HTR-8/SVneo (cell line): ENCODE results near the gene KRT16.
"Not testable (repeated sequence)": the region's sequence is repeated elsewhere in the genome, so short reads cannot be mapped to it uniquely, and the experiment has no call there.

ENCODE experiments used
- DNase-seq: peaks from one replicate; pipeline ENCODE4 v3.0.0; 2011; ENCODE audit warnings: low spot score, mixed read lengths; ENCODE audit not compliant: insufficient read length
- FAIRE-seq: peaks from 2 replicates; lab custom pipeline; 2011; peaks lifted over from hg19 to GRCh38; lab: Jason Lieb, UNC

The KRT16 gene

DNA sequence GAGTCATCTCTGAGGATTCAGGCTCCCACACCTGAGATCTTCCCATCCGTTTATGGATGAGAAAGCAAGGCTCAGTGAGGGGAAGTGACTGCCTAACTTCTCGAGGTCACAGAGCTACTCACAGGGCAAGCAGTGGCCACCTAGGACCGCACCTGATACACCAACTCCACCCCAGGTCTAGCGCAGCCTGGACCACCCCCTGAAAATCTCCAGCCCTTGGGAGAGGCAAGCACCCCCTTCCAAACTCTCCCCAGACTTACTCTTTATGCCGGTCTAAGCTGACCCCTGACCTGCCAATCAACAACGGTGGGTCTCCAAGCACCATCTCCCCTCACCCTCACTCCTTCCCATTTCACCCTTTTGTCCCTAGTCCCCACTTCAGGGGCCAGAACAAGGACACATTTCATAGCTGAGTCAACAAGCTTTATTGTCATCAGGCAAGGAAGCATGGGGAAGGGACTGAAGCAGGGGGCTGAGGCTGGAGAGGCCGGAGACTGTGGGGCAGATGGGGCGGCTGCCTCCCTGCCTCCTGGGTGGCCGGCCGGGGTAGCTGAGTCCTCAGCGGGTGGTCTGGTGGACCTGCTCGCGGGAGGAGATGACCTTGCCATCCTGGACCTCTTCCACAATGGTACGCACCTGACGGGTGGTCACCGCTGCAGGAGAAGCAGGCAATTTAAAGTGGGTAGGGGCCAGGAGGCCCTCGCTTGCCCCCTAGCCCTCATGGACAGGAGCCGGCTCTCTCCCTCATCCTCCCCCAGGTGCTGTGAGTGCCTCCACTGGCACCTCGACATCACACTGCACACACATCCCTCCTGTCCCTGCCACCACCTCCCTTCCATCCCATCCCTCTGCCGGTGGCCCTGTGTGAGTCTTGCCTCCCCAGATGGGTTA lies 6.7 kb upstream of the KRT16 start:
- no peak for DNase-seq
- peak; percentile 72 for FAIRE-seq

DNA sequence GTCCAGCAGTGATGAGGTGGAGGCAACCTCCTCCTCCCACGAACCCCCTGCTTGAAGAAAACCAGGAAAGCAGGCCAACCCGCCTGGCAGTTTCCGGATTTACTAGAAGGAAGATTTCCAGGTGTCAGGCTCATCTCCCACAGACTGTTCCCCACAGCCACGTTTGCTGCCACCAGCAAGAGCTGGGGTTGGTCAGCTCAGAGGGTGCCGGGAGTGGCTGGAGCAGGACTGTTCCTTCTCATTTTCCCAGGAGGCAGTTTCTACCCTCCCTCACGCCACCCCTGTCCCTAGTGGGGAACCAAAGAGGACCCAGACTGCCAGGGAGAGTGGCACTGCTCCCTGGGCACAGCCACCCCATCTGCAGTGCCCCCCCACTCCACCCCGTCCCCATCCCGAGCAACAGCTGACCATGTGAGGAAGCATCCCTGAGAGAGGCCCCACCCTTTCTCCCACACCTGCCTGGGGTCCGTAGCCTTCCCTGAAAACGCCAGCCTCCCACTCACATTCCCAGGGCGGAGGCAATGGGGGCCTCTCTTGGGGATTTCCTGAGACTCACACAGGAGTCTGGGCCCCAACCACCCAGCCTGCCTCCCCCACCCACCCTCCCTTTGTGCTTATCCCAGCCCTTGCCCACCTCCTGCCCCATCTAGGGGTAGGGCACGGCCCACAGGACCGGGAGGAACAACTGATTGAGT lies 5.9 kb upstream of the KRT16 start:
- FAIRE-seq, result no peak

DNA sequence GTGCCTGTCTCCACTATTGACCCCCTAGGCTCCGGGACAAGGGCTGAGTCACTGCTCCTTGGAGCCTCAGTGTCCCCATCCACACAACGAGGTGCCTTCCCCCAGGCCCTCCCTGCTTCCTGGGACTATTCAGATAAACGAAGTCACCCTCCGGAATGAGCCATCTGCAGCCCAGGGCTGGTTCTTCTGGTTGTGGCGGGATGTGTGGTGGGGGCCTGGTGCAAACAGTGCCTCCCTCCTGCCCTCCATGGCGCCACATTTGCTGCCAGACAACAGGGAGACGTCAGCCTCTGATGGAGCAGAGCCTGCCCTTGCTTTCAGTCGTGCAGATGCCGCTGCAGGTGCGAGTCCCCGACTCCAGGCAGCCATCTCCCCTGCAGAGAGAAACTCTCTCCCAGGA lies 5.1 kb upstream of the KRT16 start:
- FAIRE-seq (no peak), DNase-seq (no peak)

More for the DNA sequence above, 5.9 kb upstream of the KRT16 start:
- no peak for DNase-seq

DNA sequence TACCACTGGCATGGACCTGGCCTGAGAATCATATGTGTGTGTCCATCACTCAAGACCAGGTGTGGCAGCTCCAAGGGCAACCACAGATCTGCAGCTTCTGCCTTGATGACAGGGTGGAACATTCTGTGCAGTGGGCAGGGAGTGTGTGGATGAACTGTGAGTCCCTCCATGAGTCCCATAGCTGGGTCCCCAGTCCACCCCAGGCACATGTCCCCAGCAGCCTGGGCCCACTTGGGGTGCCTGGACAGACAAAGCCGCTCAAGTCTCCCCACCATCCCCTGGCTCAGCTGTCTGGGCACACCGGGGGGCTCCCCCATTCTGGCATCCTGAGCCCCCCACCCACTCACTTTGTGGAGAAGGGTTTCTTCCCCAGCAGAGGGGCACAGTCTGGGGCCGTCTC lies 4.6 kb upstream of the KRT16 start:
- FAIRE-seq (peak; percentile 57), DNase-seq (no peak)

DNA sequence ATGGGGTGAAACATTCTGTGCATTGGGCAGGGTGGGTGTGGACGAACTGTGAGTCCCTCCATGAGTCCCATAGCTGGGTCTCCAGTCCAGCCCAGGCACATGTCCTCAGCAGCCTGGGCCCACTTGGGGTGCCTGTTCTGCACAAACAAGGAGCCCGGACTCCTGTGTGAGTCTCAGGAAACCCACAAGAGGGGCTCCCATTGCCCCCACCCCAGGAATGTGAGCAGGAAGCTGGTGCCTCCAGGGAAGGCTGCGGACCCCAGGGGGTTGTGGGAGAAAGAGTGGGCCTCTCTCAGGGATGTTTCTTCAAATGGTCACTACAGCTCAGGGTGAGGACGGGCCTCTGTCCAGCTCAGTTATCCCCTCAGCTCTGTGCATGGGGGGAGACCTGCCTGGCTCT lies 3.9 kb upstream of the KRT16 start:
- DNase-seq, FAIRE-seq: not testable (repeated sequence)

DNA sequence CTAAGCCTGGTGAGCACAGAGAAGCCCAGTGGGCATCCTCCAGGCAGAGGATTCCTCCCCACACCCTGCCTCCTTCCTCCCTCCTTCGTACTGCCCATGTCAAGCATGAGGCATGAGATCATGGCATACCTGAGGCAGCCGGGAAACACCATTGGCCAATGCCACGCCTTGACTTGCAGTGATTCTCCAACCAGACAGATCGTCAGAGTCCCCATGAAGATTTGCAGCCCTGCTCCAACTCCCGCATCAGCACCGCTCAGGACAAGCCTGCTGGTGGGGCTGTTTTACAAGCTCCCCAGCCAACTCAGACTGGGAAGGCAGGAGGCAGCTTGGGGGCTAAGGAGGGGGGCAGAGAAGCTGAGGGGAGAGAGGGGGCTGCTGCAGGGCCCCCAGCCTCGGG lies 2.9 kb upstream of the KRT16 start:
- FAIRE-seq (no peak), DNase-seq (no peak)

DNA sequence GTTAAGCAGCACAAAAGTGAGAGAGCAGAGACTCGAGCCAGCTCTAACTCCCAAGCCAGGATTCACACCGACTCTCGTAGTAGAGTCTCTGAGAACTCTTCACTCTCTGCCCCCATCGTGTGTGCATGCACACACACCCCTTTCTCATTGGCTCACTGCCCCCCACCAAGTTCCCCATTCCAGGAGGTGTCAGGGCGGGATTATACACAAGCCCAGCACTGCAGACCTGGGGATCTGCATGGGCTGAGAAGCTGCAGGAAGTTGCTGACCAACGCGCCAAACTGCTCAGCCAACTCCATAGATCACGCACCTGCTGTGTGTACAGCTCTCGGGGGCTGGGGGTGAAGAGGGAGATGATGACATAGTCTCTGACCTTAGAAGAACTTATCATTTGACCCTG lies 2.2 kb upstream of the KRT16 start:
- DNase-seq, result not testable (repeated sequence)
- FAIRE-seq, result peak; percentile 52

DNA sequence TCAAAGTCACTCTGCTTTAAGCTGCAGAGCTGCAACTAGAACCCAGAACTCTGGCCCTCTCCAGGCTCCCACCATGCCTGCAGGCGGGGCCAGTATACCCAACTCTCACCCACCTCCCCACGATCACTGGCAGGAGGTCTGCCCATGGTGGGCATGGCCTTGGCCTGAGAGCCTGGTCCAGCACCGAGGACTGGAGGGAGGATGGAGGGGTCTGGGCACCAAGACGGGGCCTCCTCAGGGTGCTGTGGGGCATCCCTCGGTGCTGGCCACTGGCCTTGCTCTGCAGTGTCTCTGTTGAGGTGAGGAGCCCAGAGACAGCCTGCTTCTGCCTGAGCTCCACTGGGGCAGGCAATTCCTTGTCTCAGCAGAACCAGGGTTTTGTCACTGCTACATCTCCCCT lies 1.5 kb upstream of the KRT16 start:
- no peak for DNase-seq
- FAIRE-seq, result no peak

DNA sequence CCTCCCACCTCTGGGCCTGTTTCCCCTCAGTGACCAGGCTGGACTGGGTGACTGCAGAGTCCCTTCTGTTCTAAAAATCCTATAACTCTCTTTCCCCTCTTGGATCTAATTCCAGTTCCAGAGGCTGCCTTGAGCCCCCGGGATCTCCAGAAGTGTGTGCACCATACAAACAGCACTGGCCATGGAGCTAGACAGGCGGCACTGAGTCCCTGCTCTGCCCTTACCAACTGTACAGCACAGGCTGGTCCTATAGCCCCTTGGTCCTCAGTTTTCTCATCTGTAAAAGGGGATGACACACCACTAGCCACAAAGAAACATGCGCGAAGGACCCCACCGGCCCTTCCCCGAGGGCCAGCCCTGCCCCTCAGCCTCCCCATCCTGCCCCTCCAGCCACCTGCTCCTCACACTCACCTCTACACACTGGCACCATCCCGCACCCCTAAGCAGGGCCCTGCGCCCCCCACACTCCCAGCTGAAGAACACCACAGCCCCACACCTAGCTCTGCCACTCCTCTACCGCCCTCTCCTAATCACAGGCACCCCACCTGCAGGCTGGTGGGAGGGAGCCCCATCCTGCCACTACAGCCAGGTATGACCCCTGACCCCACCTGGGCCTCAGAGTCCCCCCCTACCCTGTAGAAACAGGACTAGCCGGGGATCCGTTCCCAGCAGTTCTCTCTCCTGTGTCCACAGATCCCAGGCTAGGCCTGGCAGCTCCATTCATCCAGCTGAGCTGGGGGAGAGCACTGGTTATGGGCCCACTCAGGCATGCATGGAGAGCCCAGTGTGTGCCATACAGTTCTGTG lies 913 bp upstream of the KRT16 start:
- no peak for FAIRE-seq
- DNase-seq, result no peak

DNA sequence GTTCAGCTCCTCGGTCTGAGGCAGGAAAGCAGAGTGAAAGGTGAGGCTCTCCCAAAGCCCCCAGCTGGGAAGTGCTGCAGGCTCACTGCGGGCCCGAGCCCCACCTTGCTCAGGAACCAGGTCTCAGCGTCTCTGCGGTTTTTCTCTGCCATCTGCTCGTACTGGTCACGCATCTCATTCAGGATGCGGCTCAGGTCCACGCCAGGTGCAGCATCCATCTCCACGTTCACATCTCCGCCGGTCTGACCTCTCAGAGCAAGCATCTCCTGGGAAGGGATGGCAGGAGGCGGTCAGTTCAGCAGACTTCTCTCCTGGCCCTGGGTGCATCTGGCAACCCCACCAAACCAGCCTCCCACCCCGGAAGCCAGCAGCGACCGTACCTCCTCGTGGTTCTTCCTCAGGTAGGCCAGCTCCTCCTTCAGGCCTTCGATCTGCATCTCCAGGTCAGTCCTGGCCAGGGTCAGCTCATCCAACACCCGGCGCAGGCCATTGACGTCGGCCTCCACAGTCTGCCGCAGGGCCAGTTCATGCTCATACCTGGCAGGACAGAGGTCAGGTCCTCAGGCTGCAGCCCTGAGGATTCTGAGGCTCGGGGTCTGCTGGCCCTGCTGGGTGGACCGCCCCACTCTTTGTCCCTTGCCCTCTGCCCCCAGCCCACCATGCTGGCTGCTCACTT lies 1.5 kb downstream of the KRT16 start:
- FAIRE-seq (no peak), DNase-seq (no peak)

DNA sequence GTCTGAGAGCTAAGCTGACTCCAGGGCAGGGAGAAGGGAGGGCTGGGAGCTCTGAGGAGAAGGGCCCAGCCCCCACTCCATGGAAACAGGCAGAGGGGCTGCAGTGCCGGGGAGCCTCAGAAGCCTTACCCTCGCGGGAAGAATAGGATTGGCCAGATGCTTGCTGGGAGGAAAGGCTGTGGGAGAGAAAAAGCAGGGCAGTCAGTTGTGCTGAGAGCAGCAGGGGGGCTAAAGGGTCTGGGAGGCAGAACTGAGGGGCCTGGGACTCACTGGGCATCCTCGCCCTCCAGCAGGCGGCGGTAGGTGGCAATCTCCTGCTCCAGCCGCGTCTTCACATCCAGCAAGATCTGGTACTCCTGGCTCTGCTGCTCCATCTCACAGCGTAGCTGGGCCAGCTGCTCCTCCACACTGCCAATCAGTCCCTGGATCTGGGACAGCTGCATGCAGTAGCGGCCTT lies 2.5 kb downstream of the KRT16 start:
- DNase-seq, FAIRE-seq: not testable (repeated sequence)

DNA sequence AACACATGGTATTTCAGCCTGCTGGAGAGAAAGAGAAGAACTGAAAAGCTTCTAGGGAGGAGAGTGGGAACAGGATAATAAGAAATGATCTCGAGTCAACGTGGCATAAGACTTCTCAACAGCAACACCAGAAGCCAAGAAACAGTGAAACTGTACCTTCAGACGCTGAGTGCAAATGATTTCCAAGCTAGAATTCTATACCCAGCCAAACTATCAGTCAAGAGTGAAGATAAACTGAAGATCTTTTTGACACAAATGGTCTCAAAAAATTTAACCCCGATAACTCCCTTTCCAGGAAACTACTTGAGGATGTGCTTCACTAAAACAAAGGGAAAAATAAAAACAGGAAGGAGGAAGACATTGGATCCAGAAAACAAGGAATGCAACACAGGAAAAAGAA lies 5.6 kb downstream of the KRT16 start:
- FAIRE-seq, DNase-seq: not testable (repeated sequence)

DNA sequence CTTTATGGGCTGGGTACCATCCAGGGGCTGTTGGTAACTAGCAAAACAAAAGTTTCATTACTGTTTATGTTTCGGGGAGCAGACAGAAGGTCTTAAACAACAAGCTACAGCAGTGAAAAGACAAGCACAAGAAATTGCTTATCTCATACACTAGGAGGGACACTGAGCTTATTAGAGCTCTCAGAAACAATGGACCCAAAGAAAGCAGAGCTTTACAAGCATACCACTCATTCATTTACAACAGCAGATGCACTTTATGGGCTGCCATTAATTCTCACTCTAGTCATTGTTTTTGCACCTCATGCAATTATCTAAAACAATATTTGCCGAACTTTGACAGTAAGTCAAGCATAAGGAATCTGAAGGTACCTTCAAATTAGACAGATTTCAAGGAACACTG lies 10.0 kb downstream of the KRT16 start:
- FAIRE-seq (no peak), DNase-seq (no peak)

DNA sequence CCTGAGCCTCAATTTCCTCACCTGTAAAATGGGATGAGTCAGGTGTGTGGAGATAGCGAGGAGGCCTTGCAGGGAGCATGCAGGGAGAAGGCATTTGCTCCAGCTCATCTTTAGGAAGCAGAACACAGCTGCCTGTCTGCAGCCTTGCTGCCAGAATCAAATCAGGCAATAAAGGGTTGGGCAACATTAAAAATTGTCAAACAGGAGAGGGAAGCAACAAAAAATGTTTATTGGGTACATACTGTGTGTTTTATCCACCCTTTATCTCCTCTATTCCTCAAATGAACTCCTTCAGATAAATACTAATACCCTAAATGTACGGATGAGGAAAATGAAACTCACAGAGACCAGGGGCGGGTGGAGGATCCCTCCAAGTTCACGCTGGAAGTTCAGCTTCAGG lies 12.2 kb downstream of the KRT16 start:
- FAIRE-seq (no peak), DNase-seq (no peak)

DNA sequence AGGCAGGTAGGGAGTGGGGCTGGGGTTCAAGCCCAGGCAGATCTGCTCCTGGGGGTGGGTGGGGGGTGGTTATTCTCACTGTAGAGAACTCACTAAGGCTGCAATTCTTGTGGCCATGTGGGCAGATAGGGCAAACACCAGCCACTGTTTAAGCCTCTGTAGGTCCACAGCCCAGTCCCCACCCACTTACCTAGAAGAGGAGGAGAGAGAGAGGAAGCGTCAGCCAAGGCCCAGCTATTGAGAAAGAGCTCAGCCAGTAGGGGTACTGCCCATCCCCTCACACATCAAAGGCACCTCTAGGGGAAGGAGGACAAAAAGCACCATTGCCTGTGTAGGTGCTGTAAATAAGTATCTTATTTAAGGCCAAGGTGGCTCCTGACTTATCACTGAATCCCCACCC lies 12.9 kb downstream of the KRT16 start:
- DNase-seq (no peak), FAIRE-seq (no peak)

DNA sequence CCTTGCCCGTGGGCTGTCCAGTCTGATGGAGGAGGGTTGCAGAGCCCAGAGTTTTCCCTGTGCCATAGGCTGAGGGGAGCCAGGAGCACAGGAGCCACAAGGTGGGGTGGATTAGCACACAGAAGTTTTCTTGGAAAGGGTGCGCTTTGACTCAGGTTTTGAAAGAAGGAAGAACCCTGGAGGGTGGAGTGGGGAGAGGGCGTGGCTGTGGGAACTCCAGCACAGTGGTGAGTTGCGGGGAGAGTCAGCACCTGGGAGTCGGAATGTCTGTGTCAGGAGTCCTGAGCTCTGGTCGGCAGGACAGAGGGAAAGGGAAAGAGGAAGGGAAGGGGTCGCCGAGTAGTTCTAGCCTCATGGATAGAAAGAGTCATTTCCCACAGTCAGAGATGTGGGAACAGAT lies 17.0 kb downstream of the KRT16 start:
- DNase-seq, result no peak

DNA sequence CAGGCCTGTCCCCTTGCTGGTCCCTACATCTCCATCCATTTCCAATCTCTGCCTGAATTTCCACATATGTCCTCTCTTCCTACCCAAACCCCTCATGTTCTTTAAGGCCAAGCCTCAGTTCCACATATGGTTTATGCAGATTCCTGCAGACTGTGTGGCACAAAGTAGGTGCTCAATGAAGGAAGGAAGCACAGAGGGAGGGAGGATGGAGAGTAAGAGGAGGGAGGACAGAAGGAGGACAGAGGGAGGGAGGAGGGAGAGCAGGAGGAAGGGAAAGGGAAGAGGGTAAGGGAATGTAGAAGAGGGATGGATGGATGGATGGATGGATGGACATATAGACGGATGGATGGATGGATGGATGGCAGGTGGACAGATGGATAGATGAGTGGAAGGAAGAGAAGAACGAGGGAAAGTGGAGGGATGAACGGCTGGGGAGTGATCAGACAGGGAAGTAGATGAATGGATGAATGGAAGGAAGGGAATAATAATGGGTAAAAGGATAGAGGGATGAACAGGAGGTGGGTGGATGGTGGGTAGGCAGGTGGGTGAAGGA lies 18.1 kb downstream of the KRT16 start:
- no peak for DNase-seq
- FAIRE-seq, result no peak

More for the DNA sequence above, 17.0 kb downstream of the KRT16 start:
- FAIRE-seq, result no peak

DNA sequence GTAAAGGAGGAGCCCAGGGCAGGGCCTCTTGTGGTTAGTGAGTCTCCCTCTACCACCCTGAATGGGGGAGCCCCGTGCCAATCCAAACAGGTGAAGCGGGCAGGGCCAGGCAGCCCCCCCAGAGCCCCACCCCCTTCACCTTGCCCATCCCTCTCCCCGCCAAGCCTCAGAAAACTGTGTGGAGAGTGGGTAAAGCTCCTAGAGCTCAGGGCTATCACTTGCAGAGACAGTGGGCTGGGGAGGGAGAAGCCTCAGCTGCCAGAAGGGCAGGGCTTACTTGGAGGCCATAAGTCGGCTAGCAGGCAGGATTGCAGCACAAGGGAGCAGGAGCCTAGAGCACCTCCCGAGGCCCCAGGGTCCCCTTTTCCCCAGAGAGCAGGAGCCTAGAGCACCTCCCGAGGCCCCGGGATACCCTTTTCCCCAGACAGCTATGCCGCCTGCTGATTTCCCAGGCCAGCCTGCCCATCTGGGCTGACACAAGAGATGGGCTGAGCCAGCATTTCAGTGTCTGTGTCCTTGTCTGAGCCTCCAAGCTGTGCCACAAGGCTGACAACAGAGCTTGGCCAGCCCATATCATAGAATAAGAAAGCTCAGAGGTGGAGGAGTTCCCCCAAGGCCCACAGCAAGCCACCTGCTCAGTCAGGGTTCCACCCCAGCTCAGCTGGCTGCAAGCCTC lies 19.1 kb downstream of the KRT16 start:
- DNase-seq (no peak), FAIRE-seq (no peak)

DNA sequence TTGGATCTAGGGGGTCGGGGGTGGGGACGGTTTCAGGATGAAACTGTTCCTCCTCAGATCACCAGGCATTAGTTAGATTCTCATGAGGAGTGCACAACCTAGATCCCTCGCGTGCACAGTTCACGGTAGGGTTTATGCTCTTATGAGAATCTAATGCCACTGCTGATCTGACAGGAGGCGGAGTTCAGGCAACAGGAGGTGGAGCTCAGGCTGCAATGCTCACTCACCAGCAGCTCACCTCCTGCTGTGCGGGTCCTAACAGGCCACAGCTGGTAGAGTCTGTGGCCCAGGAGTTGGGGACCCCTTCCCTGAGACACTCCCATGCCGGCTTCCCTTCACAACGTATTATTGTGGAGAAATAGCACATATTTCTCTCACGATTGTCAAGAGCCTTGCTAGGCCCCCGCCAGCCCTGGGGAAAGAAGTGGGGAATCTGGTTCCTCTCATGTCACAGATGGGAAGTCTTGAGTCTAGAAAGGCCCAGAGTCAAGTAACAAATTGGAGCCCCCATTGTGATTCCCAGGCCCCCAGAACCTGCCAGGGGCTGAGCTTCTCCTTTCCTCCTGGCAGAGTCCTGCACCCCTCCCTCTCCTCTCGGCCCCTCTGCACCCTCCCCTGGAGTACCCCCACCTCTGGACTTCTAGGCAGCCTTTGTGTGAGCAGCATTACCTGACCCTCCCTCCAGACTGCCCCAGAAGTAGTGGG lies 19.8 kb downstream of the KRT16 start:
- DNase-seq (no peak), FAIRE-seq (no peak)
